ENCODE measurements around the gene SPDYC.

DNA sequence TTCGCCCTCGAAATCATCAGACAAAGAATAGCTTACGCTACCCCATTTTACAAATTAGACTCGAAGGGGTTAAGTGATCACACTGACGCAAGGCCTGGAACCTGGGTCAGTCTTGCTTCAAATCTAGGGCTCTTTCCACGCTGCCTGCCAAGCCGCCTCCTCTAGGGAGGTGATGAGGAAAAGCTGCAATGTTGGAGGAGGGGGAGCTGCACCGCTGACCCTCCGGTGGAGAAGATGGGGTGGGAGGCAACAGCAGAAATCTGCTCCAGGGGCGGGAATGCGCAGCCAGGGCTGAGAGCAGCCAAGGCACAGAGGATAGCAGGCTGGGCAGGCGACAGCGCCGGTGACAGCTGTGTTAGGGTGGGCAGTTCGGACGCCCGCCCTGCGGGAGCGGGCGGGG is 36.3 kb upstream of the SPDYC start:
- no peak for TF ChIP-seq CTCF (IDR thresholded peaks at IDR 0.05)
- no peak for TF ChIP-seq POLR2A (IDR thresholded peaks at IDR 0.05)
